ENCODE data around the gene KNDC1. TPM values are rescaled to one million over a fixed set of nuclear protein-coding genes. Genes with fewer than 3 reads are reported as not detected.

KNDC1 gene
- total and polyA plus RNA-seq, 2 donors (not counting 3 experiments of a cell fraction or from before 2014, with no cell fraction given): not detected

DNA sequence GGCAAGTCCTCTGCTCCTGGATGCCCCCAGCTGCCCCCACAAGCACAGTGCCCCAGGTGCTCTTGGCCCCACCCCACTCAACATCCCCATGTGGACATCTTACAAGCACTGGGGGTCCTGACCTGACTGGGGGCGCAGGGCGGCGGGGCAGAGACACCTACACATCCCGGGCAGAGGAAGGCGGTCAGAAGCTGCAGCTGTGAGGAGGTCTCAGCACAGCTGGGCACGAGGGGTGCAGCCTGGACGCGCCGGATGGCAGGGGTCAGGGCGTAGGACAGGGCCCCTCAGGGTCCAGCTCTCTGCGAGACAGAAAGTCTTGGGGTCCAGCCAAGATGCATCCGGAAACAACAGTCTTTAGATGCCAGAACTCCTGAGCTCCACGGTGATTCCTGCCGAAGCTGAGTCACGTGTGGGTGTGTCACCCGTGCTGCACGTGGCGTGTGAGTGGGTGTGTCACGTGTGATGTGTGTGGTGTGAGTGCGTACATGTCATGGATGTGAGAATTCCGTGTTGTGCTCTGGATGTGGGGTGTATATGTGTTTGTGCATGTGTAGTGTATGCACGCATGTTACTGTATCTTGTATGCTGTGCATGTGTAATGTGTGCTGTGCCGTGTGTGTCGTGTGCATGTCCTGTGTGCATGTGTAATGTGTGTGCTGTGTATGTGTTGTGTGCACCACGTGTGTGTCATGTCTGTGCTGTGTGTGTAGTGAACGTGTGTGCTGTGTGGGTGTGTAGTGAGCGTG, 82.8 kb downstream of the KNDC1 start:
- H3K4me1 ChIP-seq (ENCODE audit: control insufficient read depth, extremely low read depth, insufficient read depth, low read length): no peaks in the 10 kb centered on the region
- CTCF ChIA-PET: no interaction called here
- H4K20me1 ChIP-seq (replicated peaks; ENCODE audit: control insufficient read depth, extremely low read depth, insufficient read depth, low read length): no peaks in the 10 kb centered on the region
- FAIRE-seq (no peak), DNase-seq (ENCODE audit: low read depth, low spot score) (no peak)
- H3K4me3 ChIP-seq (replicated peaks in 1 of 3; ENCODE audit: insufficient read depth in 1 of 3, low read depth in 1 of 3, low read length in 3 of 3): no peak overlapping the region
- no peaks in the 10 kb centered on the region for H3K9me3 ChIP-seq (replicated peaks; ENCODE audit: control insufficient read depth, insufficient read depth, low read length)
- no TSS peak for BruUV-seq (replicated peaks)
- no peaks in the 10 kb centered on the region for H3K9me1 ChIP-seq (replicated peaks; ENCODE audit: control insufficient read depth, extremely low read depth, insufficient read depth, low read length)
- H3K27me3 ChIP-seq (ENCODE audit: control insufficient read depth in 2 of 2, insufficient read depth in 2 of 2, low read length in 2 of 2): peaks cover 11 to 14% of the 10 kb centered on the region in 2 experiments
- TF ChIP-seq FOS (IDR thresholded peaks at IDR 0.05; ENCODE audit: borderline replicate concordance, insufficient read depth, low read length) (no peak), POLR2A (IDR thresholded peaks at IDR 0.05; ENCODE audit: low read depth, low read length) (no peak), EZH2 (IDR thresholded peaks at IDR 0.05; ENCODE audit: borderline replicate concordance, low read depth, low read length, severe bottlenecking) (no peak)
- POLR2A ChIA-PET: no interaction called here
- intact Hi-C loops (cut with micrococcal nuclease) (no loop called here), dilution Hi-C loops (cut with MboI; ENCODE audit: extremely low pct_ligation_motif_present, low sequenced_read_pairs) (no loop called here)
- H3K4me2 ChIP-seq (ENCODE audit: insufficient read depth, low read length): no peak overlapping the region
- H3K79me2 ChIP-seq (ENCODE audit: control insufficient read depth, insufficient read depth, low read length): no peaks in the 10 kb centered on the region
- no peak overlapping the region for H2AFZ ChIP-seq (ENCODE audit: low read depth, low read length)
- no peaks in the 10 kb centered on the region for H3K36me3 ChIP-seq (ENCODE audit: control insufficient read depth in 2 of 2, extremely low read depth in 1 of 2, insufficient read depth in 2 of 2, low read length in 2 of 2)
- H3K27ac ChIP-seq (ENCODE audit: insufficient read depth, low read depth, low read length): no peak overlapping the region
- H3K9ac ChIP-seq (replicated peaks; ENCODE audit: extremely low read depth, insufficient read depth, low read length): no peak overlapping the region

GRCh38 chr10:133243593-133243992, 83.6 kb downstream of the KNDC1 start:
- TF ChIP-seq MYC (IDR thresholded peaks at IDR 0.05; ENCODE audit: low read depth, low read length) (no peak), POLR2A (IDR thresholded peaks at IDR 0.05; ENCODE audit: low read depth, low read length) (no peak), POLR2AphosphoS5 (IDR thresholded peaks at IDR 0.05; ENCODE audit: insufficient read depth, low read depth, low read length) (no peak), JUN (IDR thresholded peaks at IDR 0.05; ENCODE audit: borderline replicate concordance, insufficient read depth, insufficient read length, low read depth) (no peak), EZH2 (IDR thresholded peaks at IDR 0.05; ENCODE audit: borderline replicate concordance, low read depth, low read length, severe bottlenecking) (no peak), GATA2 (IDR thresholded peaks at IDR 0.05; ENCODE audit: insufficient read depth, insufficient read length, low read depth, low read length) (no peak), FOS (IDR thresholded peaks at IDR 0.05; ENCODE audit: borderline replicate concordance, insufficient read depth, low read length) (no peak)
- TF ChIP-seq, protein P1, sequence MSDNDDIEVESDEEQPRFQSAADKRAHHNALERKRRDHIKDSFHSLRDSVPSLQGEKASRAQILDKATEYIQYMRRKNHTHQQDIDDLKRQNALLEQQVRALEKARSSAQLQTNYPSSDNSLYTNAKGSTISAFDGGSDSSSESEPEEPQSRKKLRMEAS (IDR thresholded peaks at IDR 0.05; ENCODE audit: insufficient read depth, insufficient read length): no peak
- TF ChIP-seq, protein P2, sequence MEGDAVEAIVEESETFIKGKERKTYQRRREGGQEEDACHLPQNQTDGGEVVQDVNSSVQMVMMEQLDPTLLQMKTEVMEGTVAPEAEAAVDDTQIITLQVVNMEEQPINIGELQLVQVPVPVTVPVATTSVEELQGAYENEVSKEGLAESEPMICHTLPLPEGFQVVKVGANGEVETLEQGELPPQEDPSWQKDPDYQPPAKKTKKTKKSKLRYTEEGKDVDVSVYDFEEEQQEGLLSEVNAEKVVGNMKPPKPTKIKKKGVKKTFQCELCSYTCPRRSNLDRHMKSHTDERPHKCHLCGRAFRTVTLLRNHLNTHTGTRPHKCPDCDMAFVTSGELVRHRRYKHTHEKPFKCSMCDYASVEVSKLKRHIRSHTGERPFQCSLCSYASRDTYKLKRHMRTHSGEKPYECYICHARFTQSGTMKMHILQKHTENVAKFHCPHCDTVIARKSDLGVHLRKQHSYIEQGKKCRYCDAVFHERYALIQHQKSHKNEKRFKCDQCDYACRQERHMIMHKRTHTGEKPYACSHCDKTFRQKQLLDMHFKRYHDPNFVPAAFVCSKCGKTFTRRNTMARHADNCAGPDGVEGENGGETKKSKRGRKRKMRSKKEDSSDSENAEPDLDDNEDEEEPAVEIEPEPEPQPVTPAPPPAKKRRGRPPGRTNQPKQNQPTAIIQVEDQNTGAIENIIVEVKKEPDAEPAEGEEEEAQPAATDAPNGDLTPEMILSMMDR (IDR thresholded peaks at IDR 0.05; ENCODE audit: extremely low read depth in 1 of 2, insufficient read depth in 1 of 2, low read depth in 1 of 2, low read length in 2 of 2): no peak
- Histone ChIP-seq H3K9me1 (replicated peaks; ENCODE audit: control insufficient read depth, extremely low read depth, insufficient read depth, low read length) (no peaks in the 10 kb centered on the region), H3K79me2 (ENCODE audit: control insufficient read depth, insufficient read depth, low read length) (no peaks in the 10 kb centered on the region), H4K20me1 (replicated peaks; ENCODE audit: control insufficient read depth, extremely low read depth, insufficient read depth, low read length) (no peaks in the 10 kb centered on the region), H3K27ac (ENCODE audit: insufficient read depth, low read depth, low read length) (no peak overlapping the region), H2AFZ (ENCODE audit: low read depth, low read length) (no peak overlapping the region), H3K9ac (replicated peaks; ENCODE audit: extremely low read depth, insufficient read depth, low read length) (no peak overlapping the region), H3K4me3 (replicated peaks in 1 of 3; ENCODE audit: insufficient read depth in 1 of 3, low read depth in 1 of 3, low read length in 3 of 3) (no peak overlapping the region), H3K9me3 (replicated peaks; ENCODE audit: control insufficient read depth, insufficient read depth, low read length) (no peaks in the 10 kb centered on the region), H3K27me3 (ENCODE audit: control insufficient read depth in 2 of 2, insufficient read depth in 2 of 2, low read length in 2 of 2) (peaks cover 6% of the 10 kb centered on the region in 2 experiments), H3K4me2 (ENCODE audit: insufficient read depth, low read length) (no peak overlapping the region), H3K4me1 (ENCODE audit: control insufficient read depth, extremely low read depth, insufficient read depth, low read length) (no peaks in the 10 kb centered on the region), H3K36me3 (ENCODE audit: control insufficient read depth in 2 of 2, extremely low read depth in 1 of 2, insufficient read depth in 2 of 2, low read length in 2 of 2) (no peaks in the 10 kb centered on the region)
- dilution Hi-C loops (cut with MboI; ENCODE audit: extremely low pct_ligation_motif_present, low sequenced_read_pairs) (no loop called here), intact Hi-C loops (cut with micrococcal nuclease) (no loop called here)
- FAIRE-seq (no peak), DNase-seq (ENCODE audit: low read depth, low spot score) (no peak)
- ChIA-PET POLR2A (no interaction called here), CTCF (no interaction called here)
- no TSS peak for BruUV-seq (replicated peaks)
